ENCODE data around the gene EIF4E1B.

GRCh38 chr5:176664886-176665285 lies 34.4 kb downstream of the EIF4E1B start:
- no peak for TF ChIP-seq POLR2AphosphoS5 (IDR thresholded peaks at IDR 0.05; ENCODE audit: borderline replicate concordance, low read depth, low read length)
- no peak for TF ChIP-seq EZH2 (IDR thresholded peaks at IDR 0.05)

Measured in SK-N-MC (cell line).